GM12891 (cell line): ENCODE results near the gene RASL12.
"Not testable (repeated sequence)": the region's sequence is repeated elsewhere in the genome, so short reads cannot be mapped to it uniquely, and the experiment has no call there.

Source experiments
- POLR2A ChIP-seq: IDR thresholded peaks from 2 replicates; pipeline ENCODE4 v1.6.1; 2011; ENCODE audit warnings: low read depth, low read length, control low read depth
- SPI1 ChIP-seq: IDR thresholded peaks from 2 replicates; pipeline ENCODE4 v1.6.1; 2011; ENCODE audit warnings: low read depth, low read length, control low read depth

DNA sequence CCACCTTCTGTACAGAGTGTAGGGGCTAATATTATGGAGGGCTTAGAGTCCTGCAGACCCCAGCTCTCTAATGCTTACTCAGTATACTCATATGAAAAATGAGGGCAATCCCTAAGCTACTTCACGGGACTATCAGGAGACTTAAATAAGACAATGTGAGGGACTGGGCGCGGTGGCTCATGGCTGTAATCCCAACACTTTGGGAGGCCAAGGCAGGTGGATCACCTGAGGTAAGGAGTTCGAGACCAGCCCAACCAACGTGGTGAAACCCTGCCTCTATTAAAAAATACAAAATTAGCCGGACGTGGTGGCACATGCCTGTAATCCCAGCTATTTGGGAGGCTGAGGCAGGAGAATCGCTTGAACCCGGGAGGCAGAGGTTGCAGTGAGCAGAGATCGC lies 32.0 kb upstream of the RASL12 start:
- not testable (repeated sequence) for TF ChIP-seq POLR2A, SPI1
